Hepatocyte (in vitro differentiated cells): Measurements from ENCODE around the gene TNP2.

Experiments
- EZH2 ChIP-seq: fragments of 200-600 bp; sonication (generic); IDR thresholded peaks from 2 replicates; pipeline ENCODE4 v1.6.1; 2016; ENCODE audit warnings: antibody characterized with exemption, mild to moderate bottlenecking, borderline replicate concordance
- EZH2phosphoT487 ChIP-seq: fragments of 200-600 bp; sonication (generic); IDR thresholded peaks from one replicate; pipeline ENCODE4 v1.6.1; 2018; ENCODE audit warnings: antibody characterized with exemption, mild to moderate bottlenecking, low read depth, moderate library complexity; ENCODE audit not compliant: unreplicated experiment, severe bottlenecking
- TF ChIP-seq, protein P1 (sequence below): fragments of 200-600 bp; sonication (generic); IDR thresholded peaks from 2 replicates; pipeline ENCODE4 v1.5.1; 2016; ENCODE audit warnings: antibody characterized with exemption, mild to moderate bottlenecking; ENCODE audit not compliant: poor library complexity

DNA sequence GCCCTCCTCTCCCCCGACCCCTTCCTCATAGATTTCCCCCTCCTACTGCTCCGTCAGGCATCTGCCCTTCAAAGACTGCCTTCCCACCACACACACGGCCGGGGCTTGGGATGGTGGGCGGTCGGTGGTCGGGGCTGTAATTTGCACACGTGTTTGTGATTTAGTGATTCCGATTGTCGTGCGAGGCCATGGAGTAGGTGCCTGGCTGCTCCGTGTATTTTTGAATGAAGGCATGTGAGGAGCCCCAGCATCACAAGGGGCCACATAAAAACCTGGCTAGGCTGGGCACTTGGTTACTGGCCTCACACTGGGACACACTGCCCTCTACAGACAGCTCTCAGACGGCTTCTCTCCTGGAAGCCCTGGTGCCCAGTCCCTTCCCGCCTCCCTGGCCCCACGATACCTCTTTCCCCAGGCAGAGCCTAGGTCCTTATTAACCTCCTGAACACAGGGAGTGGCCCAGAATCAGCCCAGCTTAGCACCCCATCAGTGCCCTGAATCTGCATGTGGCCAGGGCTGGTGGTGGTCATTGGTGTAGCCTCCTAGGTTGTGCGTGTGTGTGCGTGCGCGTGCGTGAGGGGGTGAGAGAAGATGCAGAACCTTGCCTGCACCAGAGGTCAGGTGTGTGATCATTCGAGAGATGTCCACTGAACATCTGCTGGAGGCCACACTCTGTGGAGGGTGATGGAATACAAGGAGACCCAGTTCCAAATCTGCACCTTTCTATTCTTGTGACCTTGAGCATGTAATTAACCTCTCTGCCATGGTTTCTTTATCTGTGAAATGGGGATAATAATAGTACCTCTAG is 11.8 kb downstream of the TNP2 start:
- TF ChIP-seq EZH2: no peak
- no peak for TF ChIP-seq EZH2phosphoT487
- TF ChIP-seq, protein P1, sequence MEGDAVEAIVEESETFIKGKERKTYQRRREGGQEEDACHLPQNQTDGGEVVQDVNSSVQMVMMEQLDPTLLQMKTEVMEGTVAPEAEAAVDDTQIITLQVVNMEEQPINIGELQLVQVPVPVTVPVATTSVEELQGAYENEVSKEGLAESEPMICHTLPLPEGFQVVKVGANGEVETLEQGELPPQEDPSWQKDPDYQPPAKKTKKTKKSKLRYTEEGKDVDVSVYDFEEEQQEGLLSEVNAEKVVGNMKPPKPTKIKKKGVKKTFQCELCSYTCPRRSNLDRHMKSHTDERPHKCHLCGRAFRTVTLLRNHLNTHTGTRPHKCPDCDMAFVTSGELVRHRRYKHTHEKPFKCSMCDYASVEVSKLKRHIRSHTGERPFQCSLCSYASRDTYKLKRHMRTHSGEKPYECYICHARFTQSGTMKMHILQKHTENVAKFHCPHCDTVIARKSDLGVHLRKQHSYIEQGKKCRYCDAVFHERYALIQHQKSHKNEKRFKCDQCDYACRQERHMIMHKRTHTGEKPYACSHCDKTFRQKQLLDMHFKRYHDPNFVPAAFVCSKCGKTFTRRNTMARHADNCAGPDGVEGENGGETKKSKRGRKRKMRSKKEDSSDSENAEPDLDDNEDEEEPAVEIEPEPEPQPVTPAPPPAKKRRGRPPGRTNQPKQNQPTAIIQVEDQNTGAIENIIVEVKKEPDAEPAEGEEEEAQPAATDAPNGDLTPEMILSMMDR: peak; percentile 77
